Activated CD8-positive, alpha-beta T cell treated with anti-CD3 and anti-CD28 coated beads for 36 hours (primary cell): ENCODE data around the gene OR5C1. TPM values are rescaled to one million over a fixed set of nuclear protein-coding genes. Genes with fewer than 3 reads are reported as not detected.
"Not testable (repeated sequence)": the region's sequence is repeated elsewhere in the genome, so short reads cannot be mapped to it uniquely, and the experiment has no call there.

Experiments
- ATAC-seq: fragments of 200-7000 bp; cut with Tn5 transposase; one replicate; pipeline ENCODE4 v1.10.0; 2021; ENCODE audit warnings: mild to moderate bottlenecking, moderate library complexity
- CTCF ChIA-PET: fragments of 350-600 bp; sonication (Branson Sonifier 250); formaldehyde crosslinking; loops from one replicate; lab custom pipeline; 2021; ENCODE audit warnings: antibody characterized with exemption; lab: Charles Lee
- POLR2A ChIA-PET: fragments of 350-600 bp; sonication (Branson Sonifier 250); formaldehyde crosslinking; loops from one replicate; lab custom pipeline; 2021; ENCODE audit warnings: antibody characterized with exemption; lab: Charles Lee
- DNase-seq: peaks from one replicate; pipeline ENCODE4 v3.0.0-alpha.2; 2020
- H3K27ac Mint-ChIP-seq: one replicate; pipeline ENCODE4 v1.8.0; 2021; ENCODE audit warnings: mild to moderate bottlenecking, mixed read lengths
- H3K27me3 Mint-ChIP-seq: one replicate; pipeline ENCODE4 v1.8.0; 2021; ENCODE audit warnings: mixed read lengths
- H3K36me3 Mint-ChIP-seq: one replicate; pipeline ENCODE4 v1.8.0; 2021; ENCODE audit warnings: low read depth, mixed read lengths
- H3K4me1 Mint-ChIP-seq: one replicate; pipeline ENCODE4 v1.8.0; 2021; ENCODE audit warnings: low read depth, mixed read lengths
- H3K4me3 Mint-ChIP-seq: one replicate; pipeline ENCODE4 v1.8.0; 2021; ENCODE audit warnings: mild to moderate bottlenecking, moderate library complexity, mixed read lengths
- H3K9me3 Mint-ChIP-seq: one replicate; pipeline ENCODE4 v1.8.0; 2021; ENCODE audit warnings: mixed read lengths
- intact Hi-C: fragments of 100-400 bp; cut with micrococcal nuclease; formaldehyde crosslinking; loops from one replicate; pipeline ENCODE4 v1.10.0; 2022
- total RNA-seq, 2 experiments: library from RNA; stranded (reverse); gene quantifications; one replicate each; pipeline ENCODE4 v1.2.3, GENCODE V29; 2021
- TF ChIP-seq, protein P1 (sequence below): fragments of 200-600 bp; IDR thresholded peaks from one replicate; pipeline ENCODE4 v1.8.0; 2022; ENCODE audit warnings: antibody characterized with exemption, mild to moderate bottlenecking

The OR5C1 gene
- total RNA-seq, 2 experiments from 2014 or later = not detected

GRCh38 chr9:122800066-122801060, 11.6 kb downstream of the OR5C1 start, which contains the start of gene OR1K1:
OR1K1 (plus strand) TSS chr9:122800123; CDS start chr9:122800123, 0 bp downstream.
- DNase-seq (no peak), ATAC-seq (no peak)
- ChIA-PET CTCF (no interaction called here), POLR2A (no interaction called here)
- H3K4me1 Mint-ChIP-seq = no peaks in the 10 kb centered on the region
- H3K27ac Mint-ChIP-seq = no peak within 1 kb of the TSS
- no peak within 1 kb of the TSS for H3K4me3 Mint-ChIP-seq
- H3K27me3 Mint-ChIP-seq = no peaks in the 10 kb centered on the region
- TF ChIP-seq, protein P1, sequence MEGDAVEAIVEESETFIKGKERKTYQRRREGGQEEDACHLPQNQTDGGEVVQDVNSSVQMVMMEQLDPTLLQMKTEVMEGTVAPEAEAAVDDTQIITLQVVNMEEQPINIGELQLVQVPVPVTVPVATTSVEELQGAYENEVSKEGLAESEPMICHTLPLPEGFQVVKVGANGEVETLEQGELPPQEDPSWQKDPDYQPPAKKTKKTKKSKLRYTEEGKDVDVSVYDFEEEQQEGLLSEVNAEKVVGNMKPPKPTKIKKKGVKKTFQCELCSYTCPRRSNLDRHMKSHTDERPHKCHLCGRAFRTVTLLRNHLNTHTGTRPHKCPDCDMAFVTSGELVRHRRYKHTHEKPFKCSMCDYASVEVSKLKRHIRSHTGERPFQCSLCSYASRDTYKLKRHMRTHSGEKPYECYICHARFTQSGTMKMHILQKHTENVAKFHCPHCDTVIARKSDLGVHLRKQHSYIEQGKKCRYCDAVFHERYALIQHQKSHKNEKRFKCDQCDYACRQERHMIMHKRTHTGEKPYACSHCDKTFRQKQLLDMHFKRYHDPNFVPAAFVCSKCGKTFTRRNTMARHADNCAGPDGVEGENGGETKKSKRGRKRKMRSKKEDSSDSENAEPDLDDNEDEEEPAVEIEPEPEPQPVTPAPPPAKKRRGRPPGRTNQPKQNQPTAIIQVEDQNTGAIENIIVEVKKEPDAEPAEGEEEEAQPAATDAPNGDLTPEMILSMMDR = no peak
- intact Hi-C loops = no loop called here
- H3K36me3 Mint-ChIP-seq = no peaks in the 10 kb centered on the region
- no peaks in the 10 kb centered on the region for H3K9me3 Mint-ChIP-seq

DNA sequence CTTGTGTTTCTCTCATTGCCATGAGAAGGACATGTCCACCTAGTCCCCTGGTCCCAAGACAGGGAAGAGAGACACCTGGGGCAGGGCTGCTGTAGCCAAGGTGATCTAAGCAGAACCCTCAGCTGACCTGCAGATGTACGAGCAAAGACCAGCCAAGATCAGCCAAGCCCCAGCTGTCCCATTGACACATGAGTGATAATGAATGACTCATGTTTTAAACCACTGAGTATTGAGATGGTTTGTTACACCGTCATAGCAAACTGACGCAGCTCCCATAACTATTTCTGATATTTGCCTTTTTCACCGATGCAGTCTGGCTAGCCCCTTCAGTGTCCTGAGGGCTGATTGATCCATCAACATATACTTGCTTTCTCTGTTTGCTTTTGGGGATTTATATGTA, 17.9 kb downstream of the OR5C1 start:
- CTCF ChIA-PET = interaction anchor here (0.7 to 7.0 kb wide), 4 partner anchors 307 to 708 kb away, joined by 3 to 73 read pairs (median 26); no protein-coding TSS in a partner anchor
- Mint-ChIP-seq H3K27ac (no peak overlapping the region), H3K27me3 (no peaks in the 10 kb centered on the region), H3K4me1 (peaks cover 23% of the 10 kb centered on the region), H3K4me3 (no peak overlapping the region), H3K36me3 (peaks cover 5% of the 10 kb centered on the region), H3K9me3 (peaks cover 7% of the 10 kb centered on the region)
- ATAC-seq (no peak), DNase-seq (peak; percentile 31)
- POLR2A ChIA-PET = no interaction called here
- intact Hi-C loops = no loop called here
- TF ChIP-seq, protein P1 = no peak

- intact Hi-C loops = no loop called here
- H3K27me3 Mint-ChIP-seq = no peaks in the 10 kb centered on the region
- DNase-seq (peak; percentile 81), ATAC-seq (peak; percentile 74)
- peaks cover 7% of the 10 kb centered on the region for H3K9me3 Mint-ChIP-seq
- TF ChIP-seq, protein P1 = no peak
- ChIA-PET CTCF (interaction anchor here (0.7 to 7.0 kb wide), 4 partner anchors 308 to 709 kb away, joined by 3 to 73 read pairs (median 26); no protein-coding TSS in a partner anchor), POLR2A (interaction anchor here (0.7 kb wide), 1 partner anchor 225 kb away, joined by 3 read pairs; no protein-coding TSS in a partner anchor)
- peaks cover 23% of the 10 kb centered on the region for H3K4me1 Mint-ChIP-seq
- no peak overlapping the region for H3K4me3 Mint-ChIP-seq
- H3K36me3 Mint-ChIP-seq = peaks cover 5% of the 10 kb centered on the region
- H3K27ac Mint-ChIP-seq = peak overlapping the region; percentile 34
Observed at GRCh38 chr9:122807271-122807900, 18.7 kb downstream of the OR5C1 start.

GRCh38 chr9:122808141-122808540, 19.4 kb downstream of the OR5C1 start:
- POLR2A ChIA-PET = interaction anchor here (0.7 kb wide), 1 partner anchor 224 kb away, joined by 3 read pairs; no protein-coding TSS in a partner anchor
- Mint-ChIP-seq H3K4me1 (peaks cover 23% of the 10 kb centered on the region), H3K27ac (no peak overlapping the region), H3K27me3 (no peaks in the 10 kb centered on the region), H3K9me3 (peaks cover 7% of the 10 kb centered on the region), H3K36me3 (peaks cover 5% of the 10 kb centered on the region), H3K4me3 (no peak overlapping the region)
- TF ChIP-seq, protein P1 = no peak
- intact Hi-C loops = no loop called here
- no peak for DNase-seq
- ATAC-seq = peak; percentile 10
- CTCF ChIA-PET = interaction anchor here (1.9 to 7.0 kb wide), 4 partner anchors 309 to 709 kb away, joined by 7 to 73 read pairs (median 26); no protein-coding TSS in a partner anchor

- POLR2A ChIA-PET, H3K27ac Mint-ChIP-seq, DNase-seq, H3K4me3 Mint-ChIP-seq, H3K9me3 Mint-ChIP-seq, ATAC-seq, intact Hi-C loops, H3K36me3 Mint-ChIP-seq, H3K27me3 Mint-ChIP-seq: not testable (repeated sequence)
- CTCF ChIA-PET = interaction anchor here (0.9 to 7.0 kb wide), 6 partner anchors 27 to 710 kb away, joined by 3 to 73 read pairs (median 8); no protein-coding TSS in a partner anchor
- peaks cover 23% of the 10 kb centered on the region for H3K4me1 Mint-ChIP-seq
Observed at GRCh38 chr9:122809261-122809660, 20.5 kb downstream of the OR5C1 start.
